ENCODE data around the gene SFRP2.

GRCh38 chr4:153792618-153793247 lies 3.9 kb upstream of the SFRP2 start:
- TF ChIP-seq, protein P1, sequence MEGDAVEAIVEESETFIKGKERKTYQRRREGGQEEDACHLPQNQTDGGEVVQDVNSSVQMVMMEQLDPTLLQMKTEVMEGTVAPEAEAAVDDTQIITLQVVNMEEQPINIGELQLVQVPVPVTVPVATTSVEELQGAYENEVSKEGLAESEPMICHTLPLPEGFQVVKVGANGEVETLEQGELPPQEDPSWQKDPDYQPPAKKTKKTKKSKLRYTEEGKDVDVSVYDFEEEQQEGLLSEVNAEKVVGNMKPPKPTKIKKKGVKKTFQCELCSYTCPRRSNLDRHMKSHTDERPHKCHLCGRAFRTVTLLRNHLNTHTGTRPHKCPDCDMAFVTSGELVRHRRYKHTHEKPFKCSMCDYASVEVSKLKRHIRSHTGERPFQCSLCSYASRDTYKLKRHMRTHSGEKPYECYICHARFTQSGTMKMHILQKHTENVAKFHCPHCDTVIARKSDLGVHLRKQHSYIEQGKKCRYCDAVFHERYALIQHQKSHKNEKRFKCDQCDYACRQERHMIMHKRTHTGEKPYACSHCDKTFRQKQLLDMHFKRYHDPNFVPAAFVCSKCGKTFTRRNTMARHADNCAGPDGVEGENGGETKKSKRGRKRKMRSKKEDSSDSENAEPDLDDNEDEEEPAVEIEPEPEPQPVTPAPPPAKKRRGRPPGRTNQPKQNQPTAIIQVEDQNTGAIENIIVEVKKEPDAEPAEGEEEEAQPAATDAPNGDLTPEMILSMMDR (IDR thresholded peaks at IDR 0.05): no peak
- TF ChIP-seq POLR2A (IDR thresholded peaks at IDR 0.05): no peak

All from body of pancreas (tissue), 4 donors.